Measurements from ENCODE around the gene ZNF837.

The ZNF837 gene

GRCh38 chr19:58318297-58318696 is 62.5 kb downstream of the ZNF837 start:
- DNase-seq (ENCODE audit: low spot score), result no peak

Data from SW480 (cell line).